GM12801 (cell line): ENCODE results near the gene AIP.

ENCODE experiments used
- TF ChIP-seq, protein P1 (sequence below): IDR thresholded peaks from one replicate; pipeline ENCODE4 v1.5.1; 2011; ENCODE audit warnings: control low read depth; ENCODE audit not compliant: insufficient read length; ENCODE audit errors: extremely low read depth

AIP gene

DNA sequence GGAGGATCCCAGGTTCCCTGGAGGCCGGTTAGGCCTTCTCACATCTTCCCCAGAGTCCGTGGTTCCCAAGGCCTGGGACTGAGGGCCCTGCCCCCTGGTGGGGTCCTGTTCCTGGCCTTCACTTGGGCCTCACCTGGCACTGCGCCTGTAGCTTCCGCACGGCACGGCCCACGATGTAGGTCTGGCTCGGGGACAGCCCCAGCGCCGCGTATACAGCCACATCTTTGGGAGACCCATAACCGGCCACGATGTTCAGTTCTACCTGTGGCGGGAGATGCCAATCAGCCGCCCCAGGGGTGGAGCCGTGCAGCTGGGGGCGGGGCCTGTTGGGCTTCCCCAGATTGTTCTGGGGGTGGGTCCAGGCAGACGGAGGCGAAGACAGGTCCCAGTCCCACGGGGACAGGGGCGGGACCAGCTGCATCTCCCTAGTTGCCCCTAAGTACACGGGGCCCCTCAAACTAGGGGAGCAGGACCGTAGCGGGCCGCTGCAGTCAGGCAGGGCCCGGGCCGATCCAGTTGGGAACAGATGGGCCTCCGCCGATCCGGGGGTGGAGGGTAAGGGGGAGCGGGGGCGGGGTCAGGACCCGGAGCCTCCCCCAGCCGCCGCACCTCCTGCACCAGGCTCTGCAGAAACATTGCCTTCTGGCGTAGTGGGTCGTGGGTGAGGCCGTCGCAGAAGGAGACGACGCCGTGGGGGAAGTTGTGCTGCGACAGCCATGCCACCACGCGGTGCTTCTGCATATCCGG lies 10.1 kb downstream of the AIP start:
- TF ChIP-seq, protein P1, sequence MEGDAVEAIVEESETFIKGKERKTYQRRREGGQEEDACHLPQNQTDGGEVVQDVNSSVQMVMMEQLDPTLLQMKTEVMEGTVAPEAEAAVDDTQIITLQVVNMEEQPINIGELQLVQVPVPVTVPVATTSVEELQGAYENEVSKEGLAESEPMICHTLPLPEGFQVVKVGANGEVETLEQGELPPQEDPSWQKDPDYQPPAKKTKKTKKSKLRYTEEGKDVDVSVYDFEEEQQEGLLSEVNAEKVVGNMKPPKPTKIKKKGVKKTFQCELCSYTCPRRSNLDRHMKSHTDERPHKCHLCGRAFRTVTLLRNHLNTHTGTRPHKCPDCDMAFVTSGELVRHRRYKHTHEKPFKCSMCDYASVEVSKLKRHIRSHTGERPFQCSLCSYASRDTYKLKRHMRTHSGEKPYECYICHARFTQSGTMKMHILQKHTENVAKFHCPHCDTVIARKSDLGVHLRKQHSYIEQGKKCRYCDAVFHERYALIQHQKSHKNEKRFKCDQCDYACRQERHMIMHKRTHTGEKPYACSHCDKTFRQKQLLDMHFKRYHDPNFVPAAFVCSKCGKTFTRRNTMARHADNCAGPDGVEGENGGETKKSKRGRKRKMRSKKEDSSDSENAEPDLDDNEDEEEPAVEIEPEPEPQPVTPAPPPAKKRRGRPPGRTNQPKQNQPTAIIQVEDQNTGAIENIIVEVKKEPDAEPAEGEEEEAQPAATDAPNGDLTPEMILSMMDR, result no peak

- TF ChIP-seq, protein P1, result no peak
Observed at GRCh38 chr11:67493548-67494370, 10.9 kb downstream of the AIP start.

GRCh38 chr11:67494371-67495233 lies 11.8 kb downstream of the AIP start:
- TF ChIP-seq, protein P1, result no peak

GRCh38 chr11:67495234-67496005 lies 12.6 kb downstream of the AIP start:
- TF ChIP-seq, protein P1, result no peak

DNA sequence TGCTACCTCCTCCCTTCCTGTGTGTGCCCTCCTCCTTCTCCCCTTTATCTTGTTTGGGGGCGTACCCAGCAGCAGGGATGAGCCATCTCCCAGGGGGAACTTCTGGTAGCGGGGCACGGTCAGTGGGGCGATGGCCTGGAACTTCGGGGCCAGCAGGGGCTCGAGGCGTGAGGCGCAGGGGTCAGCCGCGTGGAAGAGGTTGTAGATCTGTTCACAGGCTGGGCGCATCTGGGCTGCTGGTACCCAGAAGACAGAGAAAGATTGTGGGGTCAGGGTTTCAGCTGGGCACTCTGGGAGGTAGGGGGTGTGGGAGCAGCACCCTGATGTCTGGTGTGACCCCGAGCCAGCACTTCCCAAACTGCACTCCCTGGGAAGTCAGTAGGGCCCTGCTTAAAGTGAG lies 13.3 kb downstream of the AIP start:
- TF ChIP-seq, protein P1, result no peak

- TF ChIP-seq, protein P1, result no peak
Observed at GRCh38 chr11:67497656-67498291, 14.9 kb downstream of the AIP start.
